Skin of body (tissue), 2 donors: ENCODE results near the gene NCAPG2. TPM values are rescaled to one million over a fixed set of nuclear protein-coding genes. Genes with fewer than 3 reads are reported as not detected.

Experiments
- DNase-seq: peaks from one replicate; lab custom pipeline; 2025; lab: John Stamatoyannopoulos, UW
- total RNA-seq: library from RNA; depleted of rRNA; stranded (reverse); fragments of >200 nt; gene quantifications from one replicate; pipeline ENCODE4 v1.2.3, GENCODE V29; 2014

Gene NCAPG2
- total RNA-seq, result 18.5 TPM

- DNase-seq, result peak; percentile 93
Observed at GRCh38 chr7:158704524-158705233, at the start of gene NCAPG2. NCAPG2 (minus strand) TSS chr7:158704804; CDS start chr7:158701899, 2,905 bp downstream.

GRCh38 chr7:158753900-158754299 lies 49.3 kb upstream of the NCAPG2 start:
- DNase-seq, result no peak

GRCh38 chr7:158751751-158752150 lies 47.1 kb upstream of the NCAPG2 start:
- no peak for DNase-seq

- DNase-seq, result no peak
Observed at GRCh38 chr7:158751199-158751598, 46.6 kb upstream of the NCAPG2 start.

- DNase-seq, result no peak
Observed at GRCh38 chr7:158750702-158751101, 46.1 kb upstream of the NCAPG2 start.

GRCh38 chr7:158749396-158749795 lies 44.8 kb upstream of the NCAPG2 start:
- DNase-seq, result no peak

GRCh38 chr7:158748335-158748734 lies 43.7 kb upstream of the NCAPG2 start:
- no peak for DNase-seq

- no peak for DNase-seq
Observed at GRCh38 chr7:158747408-158747807, 42.8 kb upstream of the NCAPG2 start.

- DNase-seq, result no peak
Observed at GRCh38 chr7:158746957-158747356, 42.4 kb upstream of the NCAPG2 start.

- DNase-seq, result no peak
Observed at GRCh38 chr7:158745057-158745715, 40.6 kb upstream of the NCAPG2 start.

GRCh38 chr7:158744070-158744469 lies 39.5 kb upstream of the NCAPG2 start:
- DNase-seq, result no peak

GRCh38 chr7:158743219-158743618 lies 38.6 kb upstream of the NCAPG2 start:
- no peak for DNase-seq

GRCh38 chr7:158742065-158742821 lies 37.6 kb upstream of the NCAPG2 start:
- DNase-seq, result no peak

GRCh38 chr7:158741294-158741666 lies 36.7 kb upstream of the NCAPG2 start:
- DNase-seq, result no peak

GRCh38 chr7:158740657-158741293 lies 36.2 kb upstream of the NCAPG2 start:
- DNase-seq, result no peak

GRCh38 chr7:158740013-158740656 lies 35.5 kb upstream of the NCAPG2 start:
- DNase-seq, result no peak

- no peak for DNase-seq
Observed at GRCh38 chr7:158738841-158739240, 34.2 kb upstream of the NCAPG2 start.

GRCh38 chr7:158737064-158737695 lies 32.6 kb upstream of the NCAPG2 start:
- DNase-seq, result no peak

GRCh38 chr7:158735935-158736334 lies 31.3 kb upstream of the NCAPG2 start:
- no peak for DNase-seq

GRCh38 chr7:158734861-158735260 lies 30.3 kb upstream of the NCAPG2 start:
- no peak for DNase-seq
